Activated CD8-positive, alpha-beta T cell treated with anti-CD3 and anti-CD28 coated beads, Interleukin-2, amount 10 ng/mL, durations not matched to agents 7 days and 5 days (primary cell): ENCODE data around the gene TMEM170B. TPM values are rescaled to one million over a fixed set of nuclear protein-coding genes. Genes with fewer than 3 reads are reported as not detected.

ENCODE experiments used
- ATAC-seq: fragments of 150-1000 bp; cut with Tn5 transposase; one replicate; pipeline ENCODE4 v1.10.0; 2021; ENCODE audit warnings: moderate library complexity
- CTCF ChIA-PET: fragments of 350-600 bp; sonication (Branson Sonifier 250); formaldehyde crosslinking; loops from one replicate; lab custom pipeline; 2021; ENCODE audit warnings: antibody characterized with exemption; lab: Charles Lee
- POLR2A ChIA-PET: fragments of 350-600 bp; sonication (Branson Sonifier 250); formaldehyde crosslinking; loops from one replicate; lab custom pipeline; 2021; ENCODE audit warnings: antibody characterized with exemption; lab: Charles Lee
- DNase-seq: peaks from one replicate; pipeline ENCODE4 v3.0.0-alpha.2; 2020
- H3K27ac Mint-ChIP-seq: one replicate; pipeline ENCODE4 v1.8.0; 2021; ENCODE audit warnings: mild to moderate bottlenecking, mixed read lengths
- H3K27me3 Mint-ChIP-seq: one replicate; pipeline ENCODE4 v1.8.0; 2021; ENCODE audit warnings: low read depth, mixed read lengths
- H3K36me3 Mint-ChIP-seq: one replicate; pipeline ENCODE4 v1.8.0; 2021; ENCODE audit warnings: low read depth, mixed read lengths
- H3K4me1 Mint-ChIP-seq: one replicate; pipeline ENCODE4 v1.8.0; 2021; ENCODE audit warnings: low read depth, mixed read lengths
- H3K4me3 Mint-ChIP-seq: one replicate; pipeline ENCODE4 v1.8.0; 2021; ENCODE audit warnings: mild to moderate bottlenecking, mixed read lengths
- H3K9me3 Mint-ChIP-seq: one replicate; pipeline ENCODE4 v1.8.0; 2022; ENCODE audit warnings: mixed read lengths; ENCODE audit not compliant: insufficient read depth
- total RNA-seq, 2 experiments: library from RNA; stranded (reverse); gene quantifications; one replicate each; pipeline ENCODE4 v1.2.3, GENCODE V29; 2021

TMEM170B gene
- total RNA-seq, 2 experiments from 2014 or later = 0.89 to 0.95 TPM

DNA sequence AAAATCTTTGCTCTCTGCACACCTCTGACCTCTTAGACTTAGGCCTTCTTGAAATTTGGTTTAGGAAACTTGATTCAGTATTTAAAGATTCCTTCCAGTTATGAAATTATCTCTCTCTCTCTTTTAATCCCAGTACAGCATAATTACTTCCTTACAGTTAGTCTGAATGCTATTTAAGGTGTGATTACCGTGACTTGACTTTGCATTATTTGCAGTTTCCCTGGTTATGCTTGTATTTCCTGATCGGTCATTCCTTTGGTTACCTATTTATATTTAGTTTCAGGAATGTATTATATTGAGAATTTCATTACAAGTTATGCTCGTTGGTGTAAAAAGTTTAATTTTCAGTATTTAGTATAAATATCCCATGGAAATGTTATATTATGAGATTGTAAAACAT, 16.3 kb downstream of the TMEM170B start:
- ChIA-PET CTCF (no interaction called here), POLR2A (no interaction called here)
- ATAC-seq (no peak), DNase-seq (no peak)
- Mint-ChIP-seq H3K4me1 (no peaks in the 10 kb centered on the region), H3K36me3 (no peaks in the 10 kb centered on the region), H3K4me3 (no peak overlapping the region), H3K27me3 (peaks cover 4% of the 10 kb centered on the region), H3K27ac (no peak overlapping the region), H3K9me3 (no peaks in the 10 kb centered on the region)

DNA sequence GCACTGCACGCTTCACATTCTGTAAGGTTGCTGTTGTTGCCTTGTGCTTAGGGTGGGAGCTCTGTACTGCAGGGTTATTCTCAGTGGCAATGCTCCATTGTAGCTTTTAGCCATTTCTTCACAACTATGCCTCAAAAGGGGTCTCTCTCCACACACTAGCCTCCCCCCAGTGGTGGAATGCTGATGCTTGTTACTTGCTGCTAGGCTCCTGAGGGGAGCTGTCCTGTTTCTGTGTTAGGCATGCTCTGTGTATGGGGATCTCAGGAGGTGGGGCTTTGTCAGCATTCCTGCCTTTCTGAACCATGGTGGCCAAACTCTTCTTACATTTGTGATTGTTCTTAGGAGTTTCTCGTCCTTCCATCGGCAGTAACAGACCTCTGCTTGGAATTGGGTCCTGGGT, 18.8 kb downstream of the TMEM170B start:
- DNase-seq = no peak
- H3K27me3 Mint-ChIP-seq = peaks cover 4% of the 10 kb centered on the region
- no peak for ATAC-seq
- CTCF ChIA-PET = interaction anchor here (0.6 kb wide), 1 partner anchor 19 kb away, joined by 4 read pairs; no protein-coding TSS in a partner anchor
- no peaks in the 10 kb centered on the region for H3K4me1 Mint-ChIP-seq
- no peaks in the 10 kb centered on the region for H3K9me3 Mint-ChIP-seq
- H3K4me3 Mint-ChIP-seq = no peak overlapping the region
- POLR2A ChIA-PET = no interaction called here
- no peaks in the 10 kb centered on the region for H3K36me3 Mint-ChIP-seq
- no peak overlapping the region for H3K27ac Mint-ChIP-seq

DNA sequence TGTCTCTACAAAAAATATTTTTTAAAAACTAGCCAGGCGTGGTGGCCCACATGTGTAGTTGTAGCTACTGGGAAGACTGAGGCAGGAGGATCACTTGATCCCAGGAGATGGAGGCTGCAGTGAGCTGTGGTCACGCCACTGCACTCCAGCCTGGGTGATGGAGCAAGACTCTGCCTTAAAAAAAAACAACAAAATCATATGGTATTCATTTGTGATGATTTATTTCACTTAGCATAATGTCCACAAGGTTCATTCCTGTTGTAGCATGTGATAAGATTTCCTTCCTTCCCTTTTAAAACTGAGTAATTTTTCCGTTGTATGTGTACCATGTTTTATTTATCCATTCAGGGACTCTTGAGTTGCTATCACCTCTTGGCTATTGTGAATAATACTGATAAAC, 26.2 kb downstream of the TMEM170B start:
- no peaks in the 10 kb centered on the region for H3K27me3 Mint-ChIP-seq
- H3K4me3 Mint-ChIP-seq = no peak overlapping the region
- ATAC-seq (no peak), DNase-seq (no peak)
- CTCF ChIA-PET = interaction anchor here (4.0 kb wide), 1 partner anchor 12 kb away, joined by 23 read pairs; no protein-coding TSS in a partner anchor
- H3K27ac Mint-ChIP-seq = no peak overlapping the region
- no peaks in the 10 kb centered on the region for H3K9me3 Mint-ChIP-seq
- POLR2A ChIA-PET = no interaction called here
- no peaks in the 10 kb centered on the region for H3K36me3 Mint-ChIP-seq
- H3K4me1 Mint-ChIP-seq = no peaks in the 10 kb centered on the region

DNA sequence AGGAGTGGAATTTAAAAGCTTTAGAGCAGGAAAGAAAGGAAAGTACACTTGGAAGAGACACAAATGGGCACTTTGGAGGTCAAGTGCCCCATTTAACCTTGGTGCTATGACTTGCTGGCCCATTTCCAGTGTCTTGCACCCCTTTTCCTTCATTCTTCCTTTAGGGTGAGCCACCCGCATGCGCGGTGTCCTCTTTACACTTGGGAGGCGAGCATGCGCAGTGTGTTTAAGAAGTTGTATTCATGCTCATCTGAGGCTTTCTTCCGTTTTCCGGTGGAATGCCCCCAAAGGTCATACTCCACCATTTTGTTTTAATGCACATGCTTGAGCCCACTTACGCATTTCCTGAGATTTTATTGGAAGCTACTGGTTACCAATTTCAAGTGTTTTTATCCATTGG, 29.1 kb downstream of the TMEM170B start:
- Mint-ChIP-seq H3K9me3 (no peaks in the 10 kb centered on the region), H3K36me3 (no peaks in the 10 kb centered on the region), H3K4me3 (no peak overlapping the region), H3K27ac (no peak overlapping the region), H3K27me3 (no peaks in the 10 kb centered on the region), H3K4me1 (no peaks in the 10 kb centered on the region)
- no peak for DNase-seq
- no peak for ATAC-seq
- ChIA-PET CTCF (interaction anchor here (4.0 kb wide), 1 partner anchor 9 kb away, joined by 23 read pairs; no protein-coding TSS in a partner anchor), POLR2A (no interaction called here)

DNA sequence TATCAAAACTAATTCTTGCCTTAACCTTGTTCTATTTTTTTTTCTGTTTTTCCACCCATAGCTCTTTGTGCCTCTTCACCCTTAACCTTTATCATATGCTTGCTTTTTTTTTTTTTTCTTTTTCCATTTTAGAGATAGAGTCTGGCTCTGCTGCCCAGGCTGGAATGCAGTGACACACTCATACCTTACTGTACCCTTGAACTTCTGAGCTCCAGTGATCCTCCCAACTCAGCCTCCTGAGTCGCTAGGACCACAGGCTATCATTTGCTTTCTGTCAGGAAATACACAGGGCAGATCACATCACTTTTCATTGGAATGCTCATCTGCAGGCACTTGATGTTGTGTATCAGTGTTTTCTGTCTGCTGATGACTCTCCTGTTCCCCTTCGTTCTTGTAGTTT, 33.5 kb downstream of the TMEM170B start:
- DNase-seq (no peak), ATAC-seq (no peak)
- Mint-ChIP-seq H3K36me3 (no peaks in the 10 kb centered on the region), H3K9me3 (no peaks in the 10 kb centered on the region), H3K27ac (no peak overlapping the region), H3K4me3 (no peak overlapping the region), H3K4me1 (no peaks in the 10 kb centered on the region), H3K27me3 (no peaks in the 10 kb centered on the region)
- ChIA-PET POLR2A (no interaction called here), CTCF (interaction anchor here (1.0 kb wide), 1 partner anchor 74 kb away, joined by 3 read pairs; no protein-coding TSS in a partner anchor)

DNA sequence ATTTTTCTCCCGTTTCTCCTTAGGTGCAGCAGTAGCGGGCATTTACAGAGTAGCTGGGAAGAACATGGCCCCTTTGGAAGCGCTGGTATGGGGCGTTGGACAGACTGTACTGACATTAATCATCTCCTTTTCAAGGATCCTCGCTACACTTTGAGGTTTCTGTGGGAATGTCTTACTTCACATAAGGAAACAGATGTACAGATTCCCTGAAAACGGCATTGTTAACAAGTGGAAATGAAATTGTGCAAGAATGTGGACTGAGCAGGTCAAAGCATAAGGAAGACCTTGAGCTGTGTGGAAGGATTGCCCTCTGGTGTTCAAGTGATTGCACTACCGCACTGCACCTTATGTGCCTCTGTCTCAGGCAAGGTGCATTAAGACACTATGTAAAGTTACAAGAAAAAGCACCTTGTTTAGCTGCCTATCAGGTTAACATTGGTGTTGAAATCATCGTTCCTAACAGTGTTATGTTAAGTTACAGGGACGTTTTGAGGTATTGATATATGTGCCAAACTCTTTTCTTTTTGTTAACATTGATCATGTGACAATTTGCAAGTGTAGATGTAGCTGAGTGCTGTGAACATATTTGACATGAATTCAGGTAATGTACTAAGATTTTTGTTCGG, 38.0 kb downstream of the TMEM170B start:
- DNase-seq (peak; percentile 68), ATAC-seq (peak; percentile 99)
- Mint-ChIP-seq H3K27me3 (no peaks in the 10 kb centered on the region), H3K4me3 (no peak overlapping the region), H3K4me1 (no peaks in the 10 kb centered on the region), H3K9me3 (no peaks in the 10 kb centered on the region), H3K36me3 (no peaks in the 10 kb centered on the region), H3K27ac (no peak overlapping the region)
- ChIA-PET CTCF (interaction anchor here (0.5 to 1.8 kb wide), 31 partner anchors 9 to 624 kb away, joined by 3 to 23 read pairs (median 4); no protein-coding TSS in a partner anchor), POLR2A (no interaction called here)

DNA sequence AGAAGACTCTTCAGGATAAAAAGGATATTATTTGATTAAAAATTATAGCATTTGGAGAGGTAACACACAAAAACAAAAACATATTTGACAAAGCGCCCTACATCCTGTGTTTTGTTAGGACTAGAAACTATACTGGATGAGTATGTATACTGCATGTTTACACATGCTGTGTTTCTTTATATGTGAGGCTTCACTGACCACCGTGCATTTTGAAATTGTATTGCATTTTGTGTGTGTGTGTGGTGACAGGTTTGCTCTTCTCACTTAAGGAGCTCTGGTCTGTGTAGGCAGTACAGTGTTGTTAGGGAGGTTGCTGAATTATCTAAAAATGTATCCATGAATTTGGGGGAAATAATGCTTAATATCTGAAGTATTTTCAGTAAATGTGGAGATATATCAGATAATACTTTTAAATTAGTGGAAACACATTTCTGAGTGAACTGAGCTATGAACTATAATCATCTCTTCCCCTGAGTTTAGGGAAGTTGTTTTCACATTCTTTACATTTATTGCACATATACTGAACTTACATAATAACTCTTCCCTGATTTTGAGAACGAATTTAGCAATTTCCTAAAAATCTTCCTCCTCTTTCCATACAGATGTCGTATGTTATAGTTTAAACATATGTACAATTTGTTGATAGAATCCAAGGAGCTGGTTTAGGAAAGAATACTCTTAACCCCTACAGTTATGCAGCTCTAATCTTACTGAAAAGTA, 43.3 kb downstream of the TMEM170B start:
- no peak for ATAC-seq
- DNase-seq = no peak
- Mint-ChIP-seq H3K9me3 (no peaks in the 10 kb centered on the region), H3K4me1 (no peaks in the 10 kb centered on the region), H3K27ac (no peak overlapping the region), H3K4me3 (no peak overlapping the region), H3K36me3 (no peaks in the 10 kb centered on the region), H3K27me3 (peaks cover 3% of the 10 kb centered on the region)
- POLR2A ChIA-PET = no interaction called here
- CTCF ChIA-PET = no interaction called here

DNA sequence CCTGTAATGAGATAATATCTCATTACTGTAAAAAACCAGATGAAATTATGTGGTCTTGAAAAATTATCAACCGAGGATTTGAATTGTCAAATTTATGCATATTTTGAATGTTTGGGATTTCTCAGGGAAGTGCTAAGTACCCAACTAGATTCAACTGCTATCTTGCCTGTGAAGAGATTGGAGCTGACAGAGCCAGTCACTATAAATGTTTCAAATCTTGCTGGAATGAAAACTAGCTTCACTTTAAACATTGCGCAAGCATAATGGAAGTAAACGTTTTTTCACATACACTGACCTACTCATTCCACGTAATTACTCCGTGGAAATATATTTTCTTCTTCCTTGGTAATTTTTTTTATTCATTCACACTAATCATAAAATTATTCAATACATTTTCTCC, 46.7 kb downstream of the TMEM170B start:
- no peak for ATAC-seq
- Mint-ChIP-seq H3K27me3 (peaks cover 8% of the 10 kb centered on the region), H3K36me3 (no peaks in the 10 kb centered on the region), H3K9me3 (no peaks in the 10 kb centered on the region), H3K27ac (no peak overlapping the region), H3K4me3 (no peak overlapping the region), H3K4me1 (no peaks in the 10 kb centered on the region)
- POLR2A ChIA-PET = no interaction called here
- CTCF ChIA-PET = interaction anchor here (0.6 to 2.4 kb wide), 5 partner anchors 9 to 792 kb away, joined by 3 to 9 read pairs (median 4); partner anchors contain the start of gene EDN1
- DNase-seq = no peak

DNA sequence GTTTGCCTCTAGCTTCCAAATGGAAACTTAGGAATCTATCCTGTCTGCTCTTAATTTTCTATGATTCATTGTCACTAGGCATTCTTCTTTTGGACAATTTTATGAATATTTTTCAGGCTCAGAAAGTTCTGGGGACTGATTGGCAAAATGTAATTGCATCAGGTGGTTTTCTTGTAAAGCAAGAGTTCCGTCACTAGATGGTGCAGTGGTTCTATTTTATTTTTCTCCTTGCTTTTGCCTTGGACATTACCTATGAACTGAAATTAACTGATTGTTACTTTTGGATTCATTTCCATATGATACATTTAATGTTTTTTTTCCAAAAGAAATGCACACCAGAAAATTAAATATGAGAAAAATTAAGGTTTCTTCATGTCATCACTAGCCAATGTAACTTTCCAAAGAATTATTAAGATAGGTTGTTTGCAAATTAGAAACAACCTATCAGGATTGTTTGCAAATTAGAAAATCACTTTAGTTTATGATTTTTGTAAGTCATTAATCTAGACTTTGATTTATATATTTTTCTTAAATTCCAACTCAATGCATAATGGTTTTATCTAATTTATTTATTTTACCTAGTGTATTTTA, 48.0 kb downstream of the TMEM170B start:
- Mint-ChIP-seq H3K4me1 (no peaks in the 10 kb centered on the region), H3K36me3 (no peaks in the 10 kb centered on the region), H3K9me3 (no peaks in the 10 kb centered on the region), H3K27ac (no peak overlapping the region), H3K27me3 (peaks cover 8% of the 10 kb centered on the region), H3K4me3 (no peak overlapping the region)
- ChIA-PET POLR2A (interaction anchor here (0.6 kb wide), 1 partner anchor 1180 kb away, joined by 3 read pairs; no protein-coding TSS in a partner anchor), CTCF (interaction anchor here (1.1 to 2.4 kb wide), 4 partner anchors 10 to 704 kb away, joined by 3 to 9 read pairs (median 4); partner anchors contain the start of gene EDN1)
- DNase-seq = no peak
- ATAC-seq = no peak

DNA sequence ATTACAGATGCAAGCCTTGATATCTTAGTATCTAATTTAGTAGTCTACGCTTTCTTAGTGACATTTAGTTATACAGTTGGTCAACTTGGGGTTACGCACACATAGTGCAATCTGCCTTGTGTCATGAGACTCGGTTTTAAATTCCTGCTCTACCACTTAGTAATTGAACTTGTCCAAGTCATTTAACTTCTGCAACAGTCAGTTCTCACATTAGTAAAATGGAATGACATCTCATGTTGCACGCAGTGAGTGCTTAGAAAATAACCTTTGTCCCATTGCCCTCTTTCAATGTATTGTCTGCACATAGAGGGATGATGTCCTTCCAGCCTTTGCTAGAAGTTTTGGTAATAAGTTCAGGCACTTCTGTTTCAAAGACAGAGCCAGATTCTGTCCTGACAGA, 48.6 kb downstream of the TMEM170B start:
- no peak for DNase-seq
- H3K36me3 Mint-ChIP-seq = no peaks in the 10 kb centered on the region
- ATAC-seq = no peak
- no peaks in the 10 kb centered on the region for H3K4me1 Mint-ChIP-seq
- H3K9me3 Mint-ChIP-seq = no peaks in the 10 kb centered on the region
- H3K27me3 Mint-ChIP-seq = peaks cover 8% of the 10 kb centered on the region
- POLR2A ChIA-PET = no interaction called here
- no peak overlapping the region for H3K27ac Mint-ChIP-seq
- H3K4me3 Mint-ChIP-seq = no peak overlapping the region
- CTCF ChIA-PET = interaction anchor here (0.7 to 1.9 kb wide), 3 partner anchors 9 to 69 kb away, joined by 3 to 5 read pairs (median 4); no protein-coding TSS in a partner anchor

DNA sequence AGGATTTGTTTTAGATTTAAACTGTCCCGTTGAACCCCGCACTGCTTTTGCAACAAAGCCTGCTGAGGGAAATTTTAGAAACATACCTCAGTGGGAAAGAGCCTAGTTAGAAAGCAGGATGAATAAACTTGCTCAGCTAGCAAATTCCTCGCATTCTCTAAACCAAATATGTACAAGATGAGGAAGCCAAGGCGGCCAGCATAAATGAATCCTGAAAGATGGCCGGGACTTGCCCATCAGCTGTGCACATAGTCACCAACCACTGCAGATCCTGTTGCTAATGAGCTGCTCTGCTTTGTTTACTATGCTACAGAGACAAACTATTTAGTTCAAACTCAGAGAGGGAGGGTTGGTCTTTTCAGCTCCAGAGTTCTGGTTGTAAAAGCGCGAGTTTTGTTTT, 49.0 kb downstream of the TMEM170B start:
- ChIA-PET POLR2A (no interaction called here), CTCF (interaction anchor here (0.7 to 1.4 kb wide), 3 partner anchors 11 to 69 kb away, joined by 3 to 5 read pairs (median 4); no protein-coding TSS in a partner anchor)
- Mint-ChIP-seq H3K27ac (no peak overlapping the region), H3K4me3 (no peak overlapping the region), H3K36me3 (no peaks in the 10 kb centered on the region), H3K9me3 (no peaks in the 10 kb centered on the region), H3K4me1 (no peaks in the 10 kb centered on the region), H3K27me3 (peaks cover 8% of the 10 kb centered on the region)
- ATAC-seq (no peak), DNase-seq (no peak)
